ENCODE data around the gene DPYD. TPM values are rescaled to one million over a fixed set of nuclear protein-coding genes. Genes with fewer than 3 reads are reported as not detected.

The DPYD gene
- total RNA-seq, 4 donors from 2014 or later: 30.9 to 66.6 (median 48.2) TPM

- no peak overlapping the region for H3K27ac ChIP-seq
- H3K36me3 ChIP-seq: no peaks in the 10 kb centered on the region
- intact Hi-C loops (cut with DNase I; ENCODE audit: low total_unique reads): no loop called here
- H3K4me1 ChIP-seq: no peaks in the 10 kb centered on the region
- H3K9me3 ChIP-seq: no peaks in the 10 kb centered on the region
- TF ChIP-seq CTCF (IDR thresholded peaks at IDR 0.05) (no peak), POLR2A (IDR thresholded peaks at IDR 0.05) (no peak)
- no peak for DNase-seq
- no peaks in the 10 kb centered on the region for H3K27me3 ChIP-seq
- no peak overlapping the region for H3K4me3 ChIP-seq
Observed at GRCh38 chr1:97929874-97930851, 9.3 kb upstream of the DPYD start.

DNA sequence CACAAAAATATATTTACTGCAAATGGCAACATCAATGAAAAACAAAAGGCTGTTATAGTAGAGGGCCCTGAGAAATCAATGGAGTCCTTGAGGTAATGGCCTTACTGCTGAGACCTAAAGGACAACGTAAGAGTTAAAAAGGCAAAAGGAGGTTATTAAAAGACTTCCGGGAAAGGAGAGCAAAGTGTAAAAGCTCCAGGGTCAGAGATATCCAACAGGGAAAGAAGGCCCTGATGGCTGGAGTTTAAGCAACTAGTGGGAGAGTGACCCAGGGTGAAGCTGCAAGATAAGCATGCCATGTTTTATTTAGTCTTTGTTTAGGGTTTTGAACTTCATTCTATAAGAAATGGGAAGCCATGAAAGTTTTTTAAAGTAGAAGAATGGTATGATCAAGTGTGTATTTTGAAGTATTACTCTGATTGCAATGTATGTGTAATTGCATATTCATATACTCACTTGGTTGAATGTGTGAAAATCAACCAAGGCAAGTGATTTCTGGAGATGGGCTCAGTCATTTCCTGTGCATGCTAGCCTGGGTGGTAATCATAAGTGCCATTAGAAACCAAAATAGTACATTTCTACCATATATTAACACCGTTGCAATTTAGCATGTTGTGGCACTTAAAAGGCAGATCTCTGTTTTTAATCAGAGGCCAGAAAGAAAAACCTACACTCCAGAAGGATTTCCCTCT is 5.3 kb upstream of the DPYD start:
- no peaks in the 10 kb centered on the region for H3K9me3 ChIP-seq

DNA sequence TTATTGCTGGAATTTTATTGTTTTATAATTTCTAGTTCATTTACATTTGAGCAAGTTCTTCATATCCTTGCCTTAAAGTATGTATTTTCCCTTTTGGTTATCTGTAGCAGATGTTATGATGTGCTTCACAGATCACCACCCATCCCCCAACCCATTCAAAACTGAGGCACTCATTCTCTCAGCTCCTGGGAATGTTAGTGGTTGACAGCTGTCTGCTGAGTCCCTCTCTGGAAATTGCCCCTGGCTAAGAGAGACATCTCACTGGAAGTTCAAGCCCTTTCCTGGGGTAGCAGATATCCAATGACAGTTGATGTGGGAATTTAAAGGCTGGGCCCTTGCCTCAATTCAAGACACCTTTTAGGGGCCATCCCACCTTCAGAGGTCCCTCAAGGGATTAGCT is 4.3 kb upstream of the DPYD start:
- TF ChIP-seq CTCF (IDR thresholded peaks at IDR 0.05) (no peak), POLR2A (IDR thresholded peaks at IDR 0.05) (no peak)
- H3K9me3 ChIP-seq: no peaks in the 10 kb centered on the region
- H3K4me3 ChIP-seq: no peak overlapping the region
- H3K27me3 ChIP-seq: no peaks in the 10 kb centered on the region
- no peaks in the 10 kb centered on the region for H3K4me1 ChIP-seq
- H3K27ac ChIP-seq: no peak overlapping the region
- DNase-seq: no peak
- no peaks in the 10 kb centered on the region for H3K36me3 ChIP-seq
- intact Hi-C loops (cut with DNase I; ENCODE audit: low total_unique reads): no loop called here

More for the DNA sequence above, 5.3 kb upstream of the DPYD start:
- Histone ChIP-seq H3K4me3 (no peak overlapping the region), H3K4me1 (no peaks in the 10 kb centered on the region), H3K36me3 (no peaks in the 10 kb centered on the region), H3K27me3 (no peaks in the 10 kb centered on the region), H3K27ac (no peak overlapping the region)
- intact Hi-C loops (cut with DNase I; ENCODE audit: low total_unique reads): no loop called here
- no peak for TF ChIP-seq CTCF (IDR thresholded peaks at IDR 0.05)
- DNase-seq: no peak

GRCh38 chr1:97923811-97924210 is 3.0 kb upstream of the DPYD start:
- Histone ChIP-seq H3K36me3 (no peaks in the 10 kb centered on the region), H3K4me1 (no peaks in the 10 kb centered on the region), H3K27ac (no peak overlapping the region), H3K9me3 (no peaks in the 10 kb centered on the region), H3K27me3 (no peaks in the 10 kb centered on the region), H3K4me3 (no peak overlapping the region)
- DNase-seq: no peak
- intact Hi-C loops (cut with DNase I; ENCODE audit: low total_unique reads): no loop called here
- TF ChIP-seq CTCF (IDR thresholded peaks at IDR 0.05): no peak
- no peak for TF ChIP-seq POLR2A (IDR thresholded peaks at IDR 0.05)

DNA sequence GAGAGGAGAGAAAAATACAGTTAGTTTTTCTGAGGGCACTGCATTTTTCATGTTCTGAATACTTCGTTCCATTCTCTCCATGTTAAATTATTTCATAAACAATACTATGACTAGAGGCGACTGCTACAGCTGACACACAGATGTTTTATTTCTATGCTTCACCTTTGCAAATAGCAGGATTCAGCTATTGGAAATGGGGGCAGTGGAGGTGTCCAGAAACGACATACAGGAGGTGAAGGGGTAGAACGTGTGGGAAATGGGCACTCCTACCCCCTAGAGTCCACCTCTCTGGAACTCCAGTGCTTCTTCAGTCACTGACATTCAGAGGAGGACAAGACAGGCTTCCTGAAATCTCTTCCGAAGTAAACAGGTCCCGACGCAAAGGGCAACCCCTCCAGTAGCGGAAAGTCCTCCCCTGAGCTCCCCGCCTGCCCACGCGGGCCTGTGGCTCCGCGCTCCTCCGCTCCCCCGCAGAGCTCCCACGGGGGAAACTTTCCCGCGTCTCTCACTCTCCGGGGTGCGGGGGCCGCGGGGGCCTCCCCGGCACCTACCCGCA is 480 bp downstream of the DPYD start:
- no peak for DNase-seq
- TF ChIP-seq POLR2A (IDR thresholded peaks at IDR 0.05) (no peak), CTCF (IDR thresholded peaks at IDR 0.05) (no peak)
- intact Hi-C loops (cut with DNase I; ENCODE audit: low total_unique reads): no loop called here
- peak overlapping the region; percentile 93 to 96 for H3K27ac ChIP-seq
- H3K4me3 ChIP-seq: peak overlapping the region; percentile 67 to 91
- peaks cover 0 to 3% of the 10 kb centered on the region in 2 donors for H3K4me1 ChIP-seq
- no peaks in the 10 kb centered on the region for H3K36me3 ChIP-seq
- no peaks in the 10 kb centered on the region for H3K27me3 ChIP-seq
- no peaks in the 10 kb centered on the region for H3K9me3 ChIP-seq

Data from uterus (tissue), 4 donors.